HFFc6 (cell line): ENCODE data around the gene DGUOK. TPM values are rescaled to one million over a fixed set of nuclear protein-coding genes. Genes with fewer than 3 reads are reported as not detected.
A peak's percentile ranks its signal among the peaks of the same experiment; 100 is the strongest.

ENCODE experiments used
- DNase-seq: peaks from one replicate; pipeline ENCODE4 v3.0.0-alpha.2; 2018
- H3K27ac Mint-ChIP-seq: 2 replicates; pipeline ENCODE4 v1.8.0; 2020; ENCODE audit warnings: mild to moderate bottlenecking, mixed read lengths
- H3K27me3 Mint-ChIP-seq: 2 replicates; pipeline ENCODE4 v1.8.0; 2021; ENCODE audit warnings: mild to moderate bottlenecking, moderate library complexity, mixed read lengths; ENCODE audit not compliant: insufficient read depth
- H3K36me3 Mint-ChIP-seq: 2 replicates; pipeline ENCODE4 v1.8.0; 2021; ENCODE audit warnings: low read depth, mixed read lengths
- H3K4me1 Mint-ChIP-seq: 2 replicates; pipeline ENCODE4 v1.8.0; 2020; ENCODE audit warnings: low read depth, mixed read lengths
- H3K4me3 Mint-ChIP-seq: 2 replicates; pipeline ENCODE4 v1.8.0; 2020; ENCODE audit warnings: mild to moderate bottlenecking, moderate library complexity, mixed read lengths
- H3K9me3 Mint-ChIP-seq: 2 replicates; pipeline ENCODE4 v1.8.0; 2020; ENCODE audit warnings: mild to moderate bottlenecking, mixed read lengths
- total RNA-seq, 6 experiments: library from RNA; stranded (reverse); fragmentation: NEBNext Ultra II Directional; extraction: Animal tissue kit (Norgen Biotek cat#: 25700); gene quantifications; 2 replicates in 1 of 6; 3 replicates in 5 of 6; pipeline ENCODE4 v1.2.3, GENCODE V29; 2021
- TF ChIP-seq, protein P1 (sequence below): fragments of 200-600 bp; sonication (generic); IDR thresholded peaks from 2 replicates; pipeline ENCODE4 v1.5.0; 2021; ENCODE audit warnings: antibody characterized with exemption, mild to moderate bottlenecking

Gene DGUOK
- total RNA-seq, 6 experiments from 2014 or later = 63.2 to 73.3 (median 69.3) TPM

DNA sequence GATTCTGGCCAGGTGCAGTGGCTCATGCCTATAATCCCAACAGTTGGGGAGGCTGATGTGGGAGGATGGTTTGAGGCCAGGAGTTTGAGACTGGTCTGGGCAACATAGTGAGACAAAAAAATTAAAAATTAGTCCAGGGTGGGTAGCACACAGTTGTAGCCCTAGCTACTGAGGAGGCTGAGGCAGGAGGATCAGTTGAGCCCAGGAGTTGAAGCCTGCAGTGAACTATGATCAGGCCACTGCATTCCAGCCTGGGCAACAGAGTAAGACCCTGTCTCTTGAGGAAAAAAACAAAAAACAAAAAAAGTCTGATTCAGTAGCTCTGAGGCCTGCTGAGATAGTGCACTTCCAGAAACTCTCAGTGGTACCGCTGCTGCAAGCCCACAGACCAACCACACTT is 50.1 kb downstream of the DGUOK start:
- TF ChIP-seq, protein P1, sequence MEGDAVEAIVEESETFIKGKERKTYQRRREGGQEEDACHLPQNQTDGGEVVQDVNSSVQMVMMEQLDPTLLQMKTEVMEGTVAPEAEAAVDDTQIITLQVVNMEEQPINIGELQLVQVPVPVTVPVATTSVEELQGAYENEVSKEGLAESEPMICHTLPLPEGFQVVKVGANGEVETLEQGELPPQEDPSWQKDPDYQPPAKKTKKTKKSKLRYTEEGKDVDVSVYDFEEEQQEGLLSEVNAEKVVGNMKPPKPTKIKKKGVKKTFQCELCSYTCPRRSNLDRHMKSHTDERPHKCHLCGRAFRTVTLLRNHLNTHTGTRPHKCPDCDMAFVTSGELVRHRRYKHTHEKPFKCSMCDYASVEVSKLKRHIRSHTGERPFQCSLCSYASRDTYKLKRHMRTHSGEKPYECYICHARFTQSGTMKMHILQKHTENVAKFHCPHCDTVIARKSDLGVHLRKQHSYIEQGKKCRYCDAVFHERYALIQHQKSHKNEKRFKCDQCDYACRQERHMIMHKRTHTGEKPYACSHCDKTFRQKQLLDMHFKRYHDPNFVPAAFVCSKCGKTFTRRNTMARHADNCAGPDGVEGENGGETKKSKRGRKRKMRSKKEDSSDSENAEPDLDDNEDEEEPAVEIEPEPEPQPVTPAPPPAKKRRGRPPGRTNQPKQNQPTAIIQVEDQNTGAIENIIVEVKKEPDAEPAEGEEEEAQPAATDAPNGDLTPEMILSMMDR = no peak
- Mint-ChIP-seq H3K27ac (no peak overlapping the region), H3K36me3 (no peaks in the 10 kb centered on the region), H3K9me3 (no peaks in the 10 kb centered on the region), H3K27me3 (peaks cover 1% of the 10 kb centered on the region; the same call in 1 of the 2 replicates), H3K4me1 (peaks cover 34% of the 10 kb centered on the region), H3K4me3 (no peak overlapping the region)
- no peak for DNase-seq

DNA sequence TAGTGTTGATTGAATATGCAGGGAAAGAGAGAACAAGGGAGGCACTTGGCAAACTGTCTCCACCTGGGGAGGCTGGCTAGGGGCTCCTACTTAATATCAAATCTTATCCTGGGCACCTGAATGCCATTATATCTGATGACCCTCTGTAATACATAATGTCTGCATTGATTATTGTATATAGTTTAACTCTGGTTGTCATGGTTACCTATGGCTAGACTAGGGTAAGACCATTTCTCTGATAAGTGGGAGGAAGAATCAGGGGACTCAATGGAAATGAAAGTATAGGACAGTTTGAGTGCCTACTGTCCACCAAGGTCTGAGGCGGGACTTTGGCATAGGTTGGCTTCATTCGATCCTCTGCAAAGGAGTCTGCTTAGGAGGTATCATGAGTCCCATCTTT is 50.8 kb downstream of the DGUOK start:
- no peaks in the 10 kb centered on the region for H3K36me3 Mint-ChIP-seq
- TF ChIP-seq, protein P1 = no peak
- no peak overlapping the region for H3K4me3 Mint-ChIP-seq
- no peak for DNase-seq
- no peak overlapping the region for H3K27ac Mint-ChIP-seq
- peaks cover 4% of the 10 kb centered on the region; the same call in 1 of the 2 replicates for H3K27me3 Mint-ChIP-seq
- H3K4me1 Mint-ChIP-seq = peaks cover 39% of the 10 kb centered on the region
- no peaks in the 10 kb centered on the region for H3K9me3 Mint-ChIP-seq

DNA sequence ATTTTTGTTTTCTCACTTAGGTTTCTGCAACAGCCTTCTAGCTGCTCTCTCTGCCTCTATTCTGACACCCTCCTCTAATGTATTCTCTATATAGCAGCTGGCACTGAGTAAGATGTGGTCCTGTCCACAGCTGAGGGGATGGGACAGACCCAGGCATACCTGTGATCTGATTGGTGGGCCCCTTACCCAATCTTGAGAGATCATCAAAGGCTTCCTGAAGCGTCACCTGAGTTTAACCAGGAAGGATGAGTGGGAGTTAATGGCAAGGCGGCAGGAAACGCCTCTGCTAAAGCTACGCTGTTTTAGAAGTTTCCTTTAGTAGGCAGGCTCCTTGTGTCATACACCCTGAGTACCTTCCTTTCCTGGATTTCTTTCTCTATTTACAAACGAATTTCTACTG is 52.3 kb downstream of the DGUOK start:
- no peak for DNase-seq
- no peak overlapping the region; the same call in 1 of the 2 replicates for H3K4me3 Mint-ChIP-seq
- H3K9me3 Mint-ChIP-seq = no peaks in the 10 kb centered on the region
- peak overlapping the region; percentile 60; the same call in 1 of the 2 replicates for H3K27ac Mint-ChIP-seq
- H3K4me1 Mint-ChIP-seq = peaks cover 43% of the 10 kb centered on the region
- H3K36me3 Mint-ChIP-seq = no peaks in the 10 kb centered on the region
- H3K27me3 Mint-ChIP-seq = peaks cover 4% of the 10 kb centered on the region; the same call in 1 of the 2 replicates
- TF ChIP-seq, protein P1 = no peak

DNA sequence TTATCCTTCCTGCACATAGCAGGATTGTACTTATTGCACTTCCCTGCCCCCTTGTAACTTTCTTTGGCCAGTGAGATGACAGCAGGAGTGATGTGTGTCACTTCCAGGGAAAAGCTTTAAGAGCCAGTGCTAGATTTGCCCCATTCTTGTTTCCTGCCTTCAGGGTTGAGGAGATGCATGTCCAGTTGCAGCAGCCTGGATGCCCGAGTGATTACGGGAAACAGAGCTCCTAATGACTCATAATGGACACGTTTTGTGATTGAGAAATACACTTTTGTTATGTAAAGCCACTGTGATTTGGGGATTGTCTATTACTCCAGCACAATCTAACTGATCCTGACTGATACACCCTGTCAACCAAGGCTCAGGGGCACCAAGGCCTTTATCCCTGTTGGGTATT is 53.0 kb downstream of the DGUOK start:
- Mint-ChIP-seq H3K36me3 (no peaks in the 10 kb centered on the region), H3K4me1 (peaks cover 43% of the 10 kb centered on the region), H3K27ac (peak overlapping the region; percentile 60), H3K9me3 (no peaks in the 10 kb centered on the region), H3K27me3 (peaks cover 4% of the 10 kb centered on the region; the same call in 1 of the 2 replicates), H3K4me3 (peak overlapping the region; percentile 10; the same call in 1 of the 2 replicates)
- TF ChIP-seq, protein P1 = no peak
- DNase-seq = peak; percentile 85

DNA sequence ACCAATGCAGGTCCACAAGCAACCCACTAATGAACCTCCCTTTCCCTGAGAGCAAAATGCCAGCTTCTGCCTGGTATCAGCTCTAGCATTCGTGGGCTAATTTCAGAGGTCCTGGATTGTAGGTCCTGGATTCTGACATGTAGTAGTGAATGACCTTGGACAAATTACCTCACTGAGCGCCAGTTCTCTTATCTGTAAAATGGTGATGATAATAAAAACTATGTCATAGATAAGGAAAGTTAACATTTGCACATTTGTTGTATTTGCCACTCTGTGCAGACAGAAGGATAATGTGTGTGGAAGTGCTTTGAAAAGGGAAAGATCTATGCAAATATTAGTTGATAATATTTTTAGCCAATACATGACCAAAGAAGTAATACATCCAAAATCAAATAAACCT is 53.9 kb downstream of the DGUOK start:
- Mint-ChIP-seq H3K9me3 (no peaks in the 10 kb centered on the region), H3K27ac (no peak overlapping the region), H3K4me1 (peaks cover 43% of the 10 kb centered on the region), H3K36me3 (no peaks in the 10 kb centered on the region), H3K27me3 (peaks cover 4% of the 10 kb centered on the region; the same call in 1 of the 2 replicates), H3K4me3 (peak overlapping the region; percentile 85)
- no peak for DNase-seq
- TF ChIP-seq, protein P1 = no peak
